GM04503 (cell line): ENCODE results near the gene CLPTM1.
"Not testable (repeated sequence)": the region's sequence is repeated elsewhere in the genome, so short reads cannot be mapped to it uniquely, and the experiment has no call there.

Experiments used
- DNase-seq: peaks from one replicate; pipeline ENCODE4 v3.0.0-alpha.2; 2012; ENCODE audit warnings: low read depth

Gene CLPTM1

DNA sequence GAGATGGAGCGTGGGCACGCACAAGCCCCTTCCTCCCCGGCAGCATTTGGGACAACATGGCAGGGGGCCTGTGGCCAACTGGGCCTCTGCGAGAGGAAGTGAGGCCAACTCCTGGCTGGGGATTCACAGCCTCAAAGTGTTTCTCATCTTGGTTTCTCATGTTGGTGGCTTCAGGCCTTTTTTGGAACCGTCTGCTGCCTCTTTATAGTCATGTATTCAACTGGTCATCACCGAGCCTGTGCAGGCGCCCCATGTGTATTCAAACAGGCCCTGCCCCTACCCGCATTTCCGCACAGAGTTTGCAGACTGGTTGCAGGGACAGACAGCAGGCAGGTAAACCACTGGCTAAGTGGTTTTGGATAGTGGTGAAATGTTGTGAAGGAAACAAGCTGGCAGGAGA lies 28.8 kb downstream of the CLPTM1 start:
- no peak for DNase-seq

DNA sequence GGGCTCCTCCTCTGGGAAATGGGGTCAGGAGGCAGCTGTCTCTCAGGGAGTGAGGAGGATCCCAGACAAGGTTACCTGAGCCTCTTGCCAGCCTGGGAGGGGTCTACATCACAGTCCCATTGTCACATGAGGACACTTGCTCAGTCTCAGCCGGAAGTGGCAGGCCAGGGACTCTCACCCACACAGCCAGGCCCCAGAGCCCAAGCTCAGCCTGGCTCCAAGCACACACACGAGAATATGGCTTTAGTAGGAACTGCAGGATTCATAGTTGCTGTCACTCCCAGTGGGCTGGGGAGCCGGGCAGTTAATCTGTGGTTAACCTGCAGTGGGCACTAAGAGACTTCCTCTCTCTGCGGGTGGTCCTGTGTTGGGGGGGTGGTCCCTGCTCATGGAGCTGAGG lies 30.3 kb downstream of the CLPTM1 start:
- no peak for DNase-seq

GRCh38 chr19:44986389-44986788 lies 31.2 kb downstream of the CLPTM1 start:
- DNase-seq, result no peak

- DNase-seq, result no peak
Measured at GRCh38 chr19:44987148-44987675, 32.0 kb downstream of the CLPTM1 start.

- no peak for DNase-seq
Measured at GRCh38 chr19:44988273-44988672, 33.1 kb downstream of the CLPTM1 start.

GRCh38 chr19:44988896-44989556 lies 33.8 kb downstream of the CLPTM1 start:
- peak; percentile 7 for DNase-seq

DNA sequence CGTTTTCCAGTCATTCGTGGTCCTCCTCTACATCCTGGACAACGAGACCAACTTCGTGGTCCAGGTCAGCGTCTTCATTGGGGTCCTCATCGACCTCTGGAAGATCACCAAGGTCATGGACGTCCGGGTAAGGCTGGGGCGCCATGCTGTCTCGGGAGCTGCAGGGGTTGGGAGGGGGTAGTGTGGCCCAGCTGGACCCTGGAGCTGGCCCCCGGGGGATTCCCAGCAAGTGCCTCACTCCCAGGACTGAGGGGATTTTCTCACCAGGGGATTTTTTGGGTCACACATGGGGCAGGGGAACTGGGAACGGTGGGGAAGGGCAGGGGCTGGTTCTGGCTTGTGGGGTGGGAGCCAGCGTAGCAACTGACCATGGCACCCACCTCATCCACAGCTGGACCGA lies 35.3 kb downstream of the CLPTM1 start:
- no peak for DNase-seq

DNA sequence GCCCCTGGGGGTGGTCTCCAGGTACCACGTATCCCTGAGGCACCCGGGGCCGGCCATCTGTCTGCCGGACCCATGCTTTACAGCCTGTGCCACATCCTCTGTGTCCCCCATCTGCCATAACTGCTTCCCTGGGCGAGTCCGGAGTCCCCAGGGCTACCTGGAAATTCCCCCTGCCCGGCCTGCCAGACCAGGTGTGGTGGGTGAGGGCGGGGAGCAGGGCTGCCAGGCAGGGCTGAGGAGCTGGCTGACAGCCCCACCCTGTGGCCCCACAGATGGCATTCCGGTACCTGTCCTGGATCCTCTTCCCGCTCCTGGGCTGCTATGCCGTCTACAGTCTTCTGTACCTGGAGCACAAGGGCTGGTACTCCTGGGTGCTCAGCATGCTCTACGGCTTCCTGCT lies 35.8 kb downstream of the CLPTM1 start:
- no peak for DNase-seq

DNA sequence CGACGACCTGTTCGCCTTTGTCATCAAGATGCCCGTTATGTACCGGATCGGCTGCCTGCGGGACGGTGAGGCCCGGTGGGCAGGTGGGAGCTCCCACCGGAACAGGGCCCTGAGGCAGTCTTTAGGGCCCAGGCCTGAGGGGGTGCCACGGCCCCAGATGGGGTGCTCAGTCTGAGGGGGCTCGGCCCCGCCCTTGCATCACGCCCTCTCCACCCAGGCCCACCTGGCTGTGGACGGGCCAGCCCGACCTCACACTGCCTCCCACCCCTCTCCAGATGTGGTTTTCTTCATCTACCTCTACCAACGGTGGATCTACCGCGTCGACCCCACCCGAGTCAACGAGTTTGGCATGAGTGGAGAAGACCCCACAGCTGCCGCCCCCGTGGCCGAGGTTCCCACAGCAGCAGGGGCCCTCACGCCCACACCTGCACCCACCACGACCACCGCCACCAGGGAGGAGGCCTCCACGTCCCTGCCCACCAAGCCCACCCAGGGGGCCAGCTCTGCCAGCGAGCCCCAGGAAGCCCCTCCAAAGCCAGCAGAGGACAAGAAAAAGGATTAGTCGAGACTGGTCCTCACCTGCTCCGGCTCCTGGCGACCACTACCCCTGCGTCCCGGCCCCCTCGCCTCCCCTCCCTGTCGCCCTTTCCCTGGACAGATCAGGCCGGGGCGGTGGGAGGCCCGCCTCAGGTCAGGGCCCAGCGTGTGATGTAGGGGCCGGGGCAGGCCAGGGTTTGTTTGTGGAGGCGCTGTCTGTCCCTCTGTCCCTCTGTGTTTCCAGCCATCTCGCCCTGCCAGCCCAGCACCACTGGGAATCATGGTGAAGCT lies 37.4 kb downstream of the CLPTM1 start:
- DNase-seq, result no peak

DNA sequence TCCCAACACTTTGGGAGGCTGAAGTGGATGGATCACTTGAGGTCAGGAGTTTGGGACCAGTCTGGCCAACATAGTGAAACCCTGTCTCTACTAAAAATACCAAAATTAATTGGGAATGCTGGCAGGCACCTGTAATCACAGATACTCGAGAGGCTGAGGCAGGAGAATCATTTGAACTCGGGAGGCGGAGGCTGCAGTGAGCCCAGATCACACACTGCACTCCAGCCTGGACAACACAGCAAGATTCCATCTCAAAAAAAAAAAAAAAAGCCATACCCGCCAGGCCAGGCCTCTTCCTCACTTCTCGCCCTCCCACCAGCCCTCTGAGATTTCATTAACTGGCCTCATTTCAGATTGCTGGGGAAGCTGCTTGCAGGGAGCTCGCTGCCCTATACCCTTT lies 38.3 kb downstream of the CLPTM1 start:
- DNase-seq, result no peak

DNA sequence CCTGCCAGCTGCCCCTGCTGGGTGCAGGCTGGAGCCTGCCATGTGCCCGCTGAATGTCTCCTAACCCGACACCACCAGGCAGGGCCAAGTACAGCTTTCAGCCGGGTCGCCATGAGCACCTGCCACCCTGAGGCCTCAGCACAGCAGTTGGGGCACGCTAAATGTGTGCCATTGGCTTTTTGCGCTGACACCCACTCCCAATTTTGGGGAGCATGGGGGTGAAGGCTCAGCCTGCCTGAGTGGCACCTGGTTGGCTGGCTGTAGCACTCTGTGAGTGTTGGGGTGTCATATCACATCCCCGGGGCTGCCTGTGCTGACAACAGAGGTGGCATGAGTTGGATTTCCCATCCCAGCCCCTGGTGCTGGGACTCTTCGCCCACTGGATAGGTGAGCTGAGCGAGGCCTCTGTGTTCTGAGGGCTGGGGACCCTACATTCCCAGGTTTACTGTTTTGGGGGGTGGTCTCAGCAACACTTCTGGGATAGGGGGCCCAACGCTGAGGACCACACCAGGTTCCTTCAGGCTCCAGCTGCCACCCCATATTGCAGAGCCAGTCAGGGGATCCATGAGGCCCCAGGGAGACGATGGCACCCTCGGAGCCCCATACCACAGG lies 38.9 kb downstream of the CLPTM1 start:
- DNase-seq, result no peak

- DNase-seq, result no peak
Measured at GRCh38 chr19:44998025-44998424, 42.8 kb downstream of the CLPTM1 start.

- DNase-seq, result not testable (repeated sequence)
Measured at GRCh38 chr19:44999131-44999925, 44.1 kb downstream of the CLPTM1 start.

GRCh38 chr19:45000665-45001064 lies 45.5 kb downstream of the CLPTM1 start:
- DNase-seq, result not testable (repeated sequence)

GRCh38 chr19:45001087-45001739 lies 46.0 kb downstream of the CLPTM1 start, which contains the start of gene RELB:
Gene RELB, plus strand, starts transcription at chr19:45001464. Its CDS starts 116 bp downstream, at chr19:45001580.
- peak; percentile 27 for DNase-seq

- no peak for DNase-seq
Measured at GRCh38 chr19:45003485-45003884, 48.3 kb downstream of the CLPTM1 start.

- no peak for DNase-seq
Measured at GRCh38 chr19:45005787-45006186, 50.6 kb downstream of the CLPTM1 start.

DNA sequence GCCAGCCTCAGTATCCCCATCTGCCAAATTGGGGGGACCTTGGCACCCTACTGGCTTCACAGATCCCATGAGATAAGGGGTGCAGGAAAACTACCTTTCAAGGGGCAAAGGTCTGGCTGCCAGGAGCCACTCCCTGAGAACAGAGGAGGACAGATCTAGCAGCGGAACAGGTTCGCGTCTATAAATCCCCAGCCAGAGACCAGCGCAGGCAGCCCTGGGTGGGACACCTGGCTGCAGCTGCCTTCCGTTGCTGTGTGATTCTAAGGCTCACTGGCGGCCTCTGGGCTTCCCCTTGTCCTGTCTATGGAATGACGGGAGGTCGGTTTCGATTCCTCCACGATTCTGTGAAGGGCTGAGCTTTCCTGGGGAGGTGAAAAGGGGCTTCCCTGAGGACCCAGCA lies 53.4 kb downstream of the CLPTM1 start:
- DNase-seq, result no peak

GRCh38 chr19:45009625-45010255 lies 54.6 kb downstream of the CLPTM1 start:
- DNase-seq, result no peak

- DNase-seq, result no peak
Measured at GRCh38 chr19:45010306-45010705, 55.1 kb downstream of the CLPTM1 start.

GRCh38 chr19:45011959-45012358 lies 56.8 kb downstream of the CLPTM1 start:
- DNase-seq, result no peak
